Upper lobe of right lung (tissue), 1 donor: ENCODE data around the gene PPP6R1. TPM values are rescaled to one million over a fixed set of nuclear protein-coding genes. Genes with fewer than 3 reads are reported as not detected.

Experiments used
- ATAC-seq: fragments of 200-7000 bp; cut with Tn5 transposase; one replicate; pipeline ENCODE4 v1.9.1; 2020; ENCODE audit warnings: mild to moderate bottlenecking, moderate library complexity
- DNase-seq: peaks from one replicate; pipeline ENCODE4 v3.0.0-alpha.2; 2020
- H3K27ac ChIP-seq: fragments of 200-600 bp; one replicate; pipeline ENCODE4 v1.8.0; 2022
- H3K27me3 ChIP-seq: fragments of 200-600 bp; one replicate; pipeline ENCODE4 v1.8.0; 2022; ENCODE audit warnings: mild to moderate bottlenecking
- H3K36me3 ChIP-seq: fragments of 200-600 bp; one replicate; pipeline ENCODE4 v1.8.0; 2022
- H3K4me1 ChIP-seq: fragments of 200-600 bp; one replicate; pipeline ENCODE4 v1.8.0; 2022
- H3K4me3 ChIP-seq: fragments of 200-600 bp; one replicate; pipeline ENCODE4 v1.8.0; 2022; ENCODE audit warnings: mild to moderate bottlenecking
- H3K9me3 ChIP-seq: fragments of 200-600 bp; one replicate; pipeline ENCODE4 v1.8.0; 2022
- intact Hi-C: fragments of 100-400 bp; cut with DNase I; formaldehyde crosslinking; loops from one replicate; pipeline ENCODE4 v1.11.0; 2022
- total RNA-seq: library from RNA; stranded (reverse); fragmentation: NEBNext Ultra II Directional; extraction: Animal tissue kit (Norgen Biotek cat#: 25700); gene quantifications from one replicate; pipeline ENCODE4 v1.2.1, GENCODE V29; 2021
- TF ChIP-seq, protein P1 (sequence below): fragments of 200-600 bp; IDR thresholded peaks from one replicate; pipeline ENCODE4 v1.8.0; 2022; ENCODE audit warnings: antibody characterized with exemption
- donor health status: DM: no; HTN: yes; CAD: no; lungs with severe emphysema.

The PPP6R1 gene
- total RNA-seq, 1 donor from 2014 or later, result 61.0 TPM

DNA sequence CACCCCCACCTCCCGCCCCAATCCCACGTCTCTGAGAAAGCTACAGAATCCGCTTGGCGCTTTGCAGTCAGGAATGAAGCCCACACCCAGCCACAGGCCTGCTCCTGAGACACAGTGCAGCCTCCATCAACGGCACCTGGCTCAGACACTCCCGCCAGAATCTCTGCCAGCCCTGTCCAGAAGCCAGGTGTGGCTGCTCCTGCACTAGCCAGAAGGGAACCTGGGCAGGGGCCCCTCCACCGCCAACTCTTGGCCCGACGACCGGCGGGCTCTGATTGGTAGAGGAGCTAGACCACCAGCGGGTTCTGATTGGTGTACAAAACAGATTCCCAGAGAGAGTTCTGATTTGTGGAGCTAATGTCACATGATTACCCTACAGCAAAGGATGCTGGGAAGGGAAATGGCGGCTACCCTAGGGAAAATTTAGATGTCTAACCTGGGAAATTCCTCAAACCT, 2.9 kb upstream of the PPP6R1 start:
- Histone ChIP-seq H3K9me3 (no peaks in the 10 kb centered on the region), H3K4me3 (no peak overlapping the region), H3K27ac (no peak overlapping the region), H3K4me1 (peaks cover 13% of the 10 kb centered on the region), H3K36me3 (no peaks in the 10 kb centered on the region), H3K27me3 (no peaks in the 10 kb centered on the region)
- DNase-seq (no peak), ATAC-seq (no peak)
- intact Hi-C loops, result no loop called here
- TF ChIP-seq, protein P1, sequence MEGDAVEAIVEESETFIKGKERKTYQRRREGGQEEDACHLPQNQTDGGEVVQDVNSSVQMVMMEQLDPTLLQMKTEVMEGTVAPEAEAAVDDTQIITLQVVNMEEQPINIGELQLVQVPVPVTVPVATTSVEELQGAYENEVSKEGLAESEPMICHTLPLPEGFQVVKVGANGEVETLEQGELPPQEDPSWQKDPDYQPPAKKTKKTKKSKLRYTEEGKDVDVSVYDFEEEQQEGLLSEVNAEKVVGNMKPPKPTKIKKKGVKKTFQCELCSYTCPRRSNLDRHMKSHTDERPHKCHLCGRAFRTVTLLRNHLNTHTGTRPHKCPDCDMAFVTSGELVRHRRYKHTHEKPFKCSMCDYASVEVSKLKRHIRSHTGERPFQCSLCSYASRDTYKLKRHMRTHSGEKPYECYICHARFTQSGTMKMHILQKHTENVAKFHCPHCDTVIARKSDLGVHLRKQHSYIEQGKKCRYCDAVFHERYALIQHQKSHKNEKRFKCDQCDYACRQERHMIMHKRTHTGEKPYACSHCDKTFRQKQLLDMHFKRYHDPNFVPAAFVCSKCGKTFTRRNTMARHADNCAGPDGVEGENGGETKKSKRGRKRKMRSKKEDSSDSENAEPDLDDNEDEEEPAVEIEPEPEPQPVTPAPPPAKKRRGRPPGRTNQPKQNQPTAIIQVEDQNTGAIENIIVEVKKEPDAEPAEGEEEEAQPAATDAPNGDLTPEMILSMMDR, result no peak

GRCh38 chr19:55259540-55260210, 858 bp upstream of the PPP6R1 start:
- DNase-seq (no peak), ATAC-seq (no peak)
- Histone ChIP-seq H3K27me3 (no peaks in the 10 kb centered on the region), H3K4me1 (peaks cover 28% of the 10 kb centered on the region), H3K27ac (peak overlapping the region; percentile 92), H3K36me3 (no peaks in the 10 kb centered on the region), H3K4me3 (peak overlapping the region; percentile 86), H3K9me3 (no peaks in the 10 kb centered on the region)
- intact Hi-C loops, result no loop called here
- TF ChIP-seq, protein P1, result no peak

GRCh38 chr19:55258476-55258827, 365 bp downstream of the PPP6R1 start:
- TF ChIP-seq, protein P1, result no peak
- Histone ChIP-seq H3K27me3 (no peaks in the 10 kb centered on the region), H3K27ac (peak overlapping the region; percentile 92), H3K9me3 (no peaks in the 10 kb centered on the region), H3K4me3 (peak overlapping the region; percentile 86), H3K36me3 (no peaks in the 10 kb centered on the region), H3K4me1 (peaks cover 38% of the 10 kb centered on the region)
- no peak for DNase-seq
- ATAC-seq, result peak; percentile 1
- intact Hi-C loops, result no loop called here

- Histone ChIP-seq H3K36me3 (no peaks in the 10 kb centered on the region), H3K4me1 (peaks cover 38% of the 10 kb centered on the region), H3K27me3 (no peaks in the 10 kb centered on the region), H3K27ac (peak overlapping the region; percentile 92), H3K9me3 (no peaks in the 10 kb centered on the region), H3K4me3 (peak overlapping the region; percentile 86)
- TF ChIP-seq, protein P1, result no peak
- DNase-seq (no peak), ATAC-seq (no peak)
- intact Hi-C loops, result no loop called here
Measured at GRCh38 chr19:55257461-55258420, 1.1 kb downstream of the PPP6R1 start.

DNA sequence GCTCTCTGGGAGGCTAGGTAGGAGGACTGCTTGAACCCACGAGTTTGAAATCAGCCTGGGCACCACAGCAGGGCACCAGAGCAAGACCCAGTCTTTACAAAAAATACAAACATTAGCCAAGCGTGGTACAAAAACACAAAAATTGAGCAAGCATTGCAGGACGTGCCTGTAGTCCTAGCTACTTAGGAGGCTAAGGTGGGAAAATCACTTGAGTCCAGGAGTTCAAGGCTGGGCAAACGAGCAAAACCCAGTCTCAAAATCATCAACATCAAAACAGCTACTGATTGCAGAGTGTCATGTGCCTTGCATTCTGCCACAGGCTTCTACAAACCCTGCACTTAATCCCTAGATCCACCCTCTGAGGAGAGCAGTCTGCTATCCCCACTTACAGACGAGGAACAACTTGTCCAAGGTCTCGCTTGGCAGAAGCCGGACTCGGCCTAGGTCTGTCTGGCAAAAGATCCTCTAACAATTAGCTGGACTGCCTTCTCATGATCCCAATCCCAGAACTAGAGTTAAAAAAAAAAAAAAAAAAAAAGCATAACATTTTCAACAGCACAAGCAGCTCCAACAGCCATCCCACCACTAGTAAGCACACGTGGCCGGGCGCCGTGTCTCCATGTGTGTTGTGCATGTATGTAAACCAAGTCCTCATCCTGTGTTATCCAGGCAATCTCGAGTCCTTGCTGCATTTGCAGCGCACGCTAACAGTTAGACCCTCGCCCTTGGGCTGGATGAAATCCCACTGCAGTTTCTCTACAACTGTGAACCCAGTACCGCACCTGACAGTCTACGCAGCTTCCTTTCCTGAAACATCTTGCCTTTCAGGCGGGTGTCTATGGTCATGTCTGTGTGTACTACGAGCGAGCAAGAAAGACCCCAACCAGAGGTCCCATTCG, 2.0 kb downstream of the PPP6R1 start:
- peak overlapping the region; percentile 86 for H3K4me3 ChIP-seq
- TF ChIP-seq, protein P1, result no peak
- ATAC-seq (no peak), DNase-seq (no peak)
- H3K36me3 ChIP-seq, result no peaks in the 10 kb centered on the region
- no peaks in the 10 kb centered on the region for H3K27me3 ChIP-seq
- H3K4me1 ChIP-seq, result peaks cover 46% of the 10 kb centered on the region
- intact Hi-C loops, result no loop called here
- H3K9me3 ChIP-seq, result no peaks in the 10 kb centered on the region
- no peak overlapping the region for H3K27ac ChIP-seq
